ENCODE measurements around the gene FOXS1.

DNA sequence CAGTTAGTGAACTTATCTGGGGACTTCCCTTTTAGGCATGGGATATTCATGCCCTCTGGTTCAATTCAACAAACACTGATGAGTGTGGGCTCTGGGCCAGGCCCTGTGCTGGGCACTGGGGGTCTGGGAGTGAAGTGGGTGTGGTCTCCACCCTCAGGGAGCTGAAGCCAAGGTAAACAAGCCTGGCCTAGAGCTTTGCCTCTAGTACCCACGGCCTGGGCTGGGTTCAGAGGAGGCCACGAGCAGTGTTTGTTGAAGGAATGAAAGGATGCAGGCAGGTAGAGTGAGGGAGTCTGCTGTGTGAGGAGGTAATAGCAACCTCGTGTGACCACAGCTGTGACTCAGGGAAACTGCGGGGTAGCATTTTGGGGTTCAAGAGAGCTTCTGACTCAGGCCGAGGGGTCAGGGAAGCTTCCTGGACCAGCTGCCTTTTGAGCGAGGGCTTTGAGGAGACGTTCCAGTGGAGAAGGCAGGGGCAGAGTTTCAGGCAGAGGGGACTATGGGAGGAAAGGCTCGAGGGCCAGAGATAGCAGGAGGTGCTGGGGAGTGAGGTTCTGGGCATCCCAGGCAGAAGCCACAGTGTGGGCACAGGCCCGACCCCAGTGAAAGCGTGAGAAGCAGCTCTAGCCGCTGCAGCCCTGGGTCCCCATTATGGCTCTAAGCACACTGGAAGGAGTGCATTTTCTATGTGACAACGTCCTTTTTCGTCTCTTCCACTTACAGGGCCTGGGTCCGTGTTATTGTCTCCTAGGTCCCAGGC is 20.7 kb downstream of the FOXS1 start:
- TF ChIP-seq POLR2AphosphoS5 (IDR thresholded peaks at IDR 0.05) (no peak), CTCF (IDR thresholded peaks at IDR 0.05 in 8 of 11, conservative IDR thresholded peaks at IDR 0.05 in 3 of 11) (no peak)

Measured in spleen (tissue), 7 donors.